ENCODE measurements around the gene DBNL.

GRCh38 chr7:44063894-44064651 is 19.6 kb downstream of the DBNL start:
- no peak for TF ChIP-seq CTCF (conservative IDR thresholded peaks at IDR 0.05; ENCODE audit: low read depth, low read length)
- TF ChIP-seq EZH2 (IDR thresholded peaks at IDR 0.05; ENCODE audit: borderline replicate concordance, low read depth, low read length, poor library complexity, severe bottlenecking), result no peak

Measured in A673 (cell line).